GM21515 (cell line): Measurements from ENCODE around the gene TANC1.

ENCODE experiments used
- ATAC-seq: cut with Tn5 transposase; IDR thresholded peaks from one replicate; pipeline ENCODE4 v1.9.1; 2021; ENCODE audit not compliant: unreplicated experiment

TANC1 gene

GRCh38 chr2:159109517-159109916 lies 141.1 kb downstream of the TANC1 start:
- ATAC-seq: no peak

- ATAC-seq: no peak
Observed at GRCh38 chr2:159110784-159111183, 142.3 kb downstream of the TANC1 start.

- no peak for ATAC-seq
Observed at GRCh38 chr2:159111346-159111927, 143.0 kb downstream of the TANC1 start.

GRCh38 chr2:159114835-159115234 lies 146.4 kb downstream of the TANC1 start:
- no peak for ATAC-seq

GRCh38 chr2:159116922-159117321 lies 148.5 kb downstream of the TANC1 start:
- ATAC-seq: no peak

- ATAC-seq: no peak
Observed at GRCh38 chr2:159117658-159118057, 149.2 kb downstream of the TANC1 start.

- ATAC-seq: peak; percentile 97
Observed at GRCh38 chr2:159118115-159118858, 149.8 kb downstream of the TANC1 start.

GRCh38 chr2:159118859-159119500 lies 150.5 kb downstream of the TANC1 start:
- no peak for ATAC-seq

GRCh38 chr2:159119652-159120257 lies 151.3 kb downstream of the TANC1 start:
- ATAC-seq: no peak

GRCh38 chr2:159123786-159124185 lies 155.3 kb downstream of the TANC1 start:
- ATAC-seq: no peak

- ATAC-seq: no peak
Observed at GRCh38 chr2:159124441-159124911, 156.0 kb downstream of the TANC1 start.

- no peak for ATAC-seq
Observed at GRCh38 chr2:159124931-159125467, 156.6 kb downstream of the TANC1 start.

GRCh38 chr2:159125858-159126257 lies 157.4 kb downstream of the TANC1 start:
- ATAC-seq: no peak

- ATAC-seq: no peak
Observed at GRCh38 chr2:159126432-159127022, 158.1 kb downstream of the TANC1 start.

GRCh38 chr2:159128191-159128590 lies 159.8 kb downstream of the TANC1 start:
- ATAC-seq: no peak

- no peak for ATAC-seq
Observed at GRCh38 chr2:159129269-159129668, 160.8 kb downstream of the TANC1 start.

GRCh38 chr2:159129824-159130223 lies 161.4 kb downstream of the TANC1 start:
- ATAC-seq: no peak

- ATAC-seq: no peak
Observed at GRCh38 chr2:159130302-159130701, 161.9 kb downstream of the TANC1 start.

GRCh38 chr2:159131267-159131913 lies 162.9 kb downstream of the TANC1 start:
- no peak for ATAC-seq

- ATAC-seq: no peak
Observed at GRCh38 chr2:159131914-159132281, 163.5 kb downstream of the TANC1 start.

GRCh38 chr2:159133797-159134196 lies 165.4 kb downstream of the TANC1 start:
- no peak for ATAC-seq
